OCI-LY7 (cell line): ENCODE data around the gene ZBTB40. TPM values are rescaled to one million over a fixed set of nuclear protein-coding genes. Genes with fewer than 3 reads are reported as not detected.

Source experiments
- BruUV-seq: library from RNA; stranded (reverse); fragments of 400-500 nt; replicated peaks from 2 replicates; lab custom pipeline; 2021; lab: Mats Ljungman, UMichigan
- CTCF ChIA-PET: fragments of 300-600 bp; sonication (Branson Sonifier 250); formaldehyde crosslinking; loops from one replicate; lab custom pipeline; 2022; ENCODE audit warnings: antibody characterized with exemption; ENCODE audit not compliant: unreplicated experiment; lab: Charles Lee
- POLR2A ChIA-PET: fragments of 300-600 bp; sonication (Branson Sonifier 250); formaldehyde crosslinking; loops from one replicate; lab custom pipeline; 2022; ENCODE audit warnings: antibody characterized with exemption; lab: Charles Lee
- DNase-seq: peaks from one replicate; pipeline ENCODE4 v3.0.0-alpha.2; 2015; ENCODE audit warnings: low spot score
- H2AFZ ChIP-seq: fragments of 200-600 bp; sonication (generic), shearing (Covaris generic); 2 replicates; pipeline ENCODE4 v1.6.1; 2014; ENCODE audit warnings: mild to moderate bottlenecking, antibody characterized with exemption, low read length, moderate library complexity
- H3K27ac ChIP-seq: fragments of 200-600 bp; sonication (generic); 2 replicates; pipeline ENCODE4 v1.5.1; 2014; ENCODE audit warnings: mixed run types, low read depth, mild to moderate bottlenecking, moderate library complexity, low read length, inconsistent platforms; ENCODE audit not compliant: poor library complexity, severe bottlenecking
- H3K36me3 ChIP-seq: fragments of 200-600 bp; sonication (generic); 2 replicates; pipeline ENCODE4 v1.6.1; 2014; ENCODE audit warnings: mild to moderate bottlenecking, antibody characterized with exemption, low read length, moderate library complexity, mixed read lengths; ENCODE audit not compliant: insufficient read depth
- H3K4me1 ChIP-seq: fragments of 200-600 bp; sonication (generic); 2 replicates; pipeline ENCODE4 v1.5.1; 2014; ENCODE audit warnings: mild to moderate bottlenecking, low read length; ENCODE audit not compliant: insufficient read depth, poor library complexity, severe bottlenecking
- H3K4me2 ChIP-seq: fragments of 200-600 bp; sonication (generic); 2 replicates; pipeline ENCODE4 v1.6.1; 2014; ENCODE audit warnings: mild to moderate bottlenecking, low read length
- H3K4me3 ChIP-seq: fragments of 200-600 bp; sonication (generic); 2 replicates; pipeline ENCODE4 v1.5.1; 2014; ENCODE audit warnings: mild to moderate bottlenecking, low read depth, low read length; ENCODE audit not compliant: poor library complexity, severe bottlenecking
- H3K79me2 ChIP-seq: fragments of 200-600 bp; sonication (generic); 2 replicates; pipeline ENCODE4 v1.6.1; 2016; ENCODE audit warnings: low read depth, mild to moderate bottlenecking, low read length, moderate library complexity, mixed read lengths; ENCODE audit not compliant: insufficient read depth
- H3K9me2 ChIP-seq: fragments of 200-600 bp; sonication (generic); 2 replicates; pipeline ENCODE4 v1.6.1; 2016; ENCODE audit warnings: mild to moderate bottlenecking, low read length, mixed read lengths; ENCODE audit not compliant: insufficient read depth
- H3K9me3 ChIP-seq: fragments of 200-600 bp; sonication (generic); 2 replicates; pipeline ENCODE4 v1.6.1; 2014; ENCODE audit warnings: mild to moderate bottlenecking, mixed run types, low read length, mixed read lengths
- H4K20me1 ChIP-seq: fragments of 200-600 bp; sonication (generic); 2 replicates; pipeline ENCODE4 v1.6.1; 2014; ENCODE audit warnings: mild to moderate bottlenecking, antibody characterized with exemption, low read length, moderate library complexity, mixed read lengths; ENCODE audit not compliant: insufficient read depth
- CTCF ChIP-seq: fragments of 200-600 bp; sonication (generic); conservative IDR thresholded peaks from 2 replicates; pipeline ENCODE4 v1.5.1; 2014; ENCODE audit warnings: mild to moderate bottlenecking, antibody characterized with exemption, low read length, moderate library complexity, mixed read lengths
- EZH2phosphoT487 ChIP-seq: fragments of 200-600 bp; sonication (generic); IDR thresholded peaks from 2 replicates; pipeline ENCODE4 v1.6.1; 2018; ENCODE audit warnings: low read depth, borderline replicate concordance, mild to moderate bottlenecking, mixed run types, antibody characterized with exemption, low read length, moderate library complexity, mixed read lengths
- intact Hi-C: fragments of 100-400 bp; cut with micrococcal nuclease; formaldehyde crosslinking; loops from one replicate; pipeline ENCODE4 v1.10.0; 2022; ENCODE audit not compliant: unreplicated experiment
- total RNA-seq, 2 experiments: library from RNA; depleted of rRNA in 1 of 2; stranded (reverse); fragments of >200 nt in 1 of 2; shearing (Covaris generic) in 1 of 2; gene quantifications; 2 replicates each; pipeline ENCODE4 v1.2.3, GENCODE V29; 2014 to 2022

The ZBTB40 gene
- total RNA-seq, 2 experiments from 2014 or later, result 16.6 to 17.3 TPM

GRCh38 chr1:22462928-22463327 lies 11.3 kb downstream of the ZBTB40 start:
- no TSS peak for BruUV-seq
- ChIA-PET CTCF (no interaction called here), POLR2A (no interaction called here)
- Histone ChIP-seq H3K4me2 (no peak overlapping the region), H3K36me3 (no peaks in the 10 kb centered on the region), H4K20me1 (no peaks in the 10 kb centered on the region; the same call in 1 of the 2 replicates), H3K9me3 (peaks cover 10% of the 10 kb centered on the region; the same call in 1 of the 2 replicates), H3K79me2 (peaks cover 11% of the 10 kb centered on the region; the same call in 1 of the 2 replicates), H2AFZ (no peak overlapping the region), H3K4me3 (no peak overlapping the region), H3K27ac (no peak overlapping the region), H3K9me2 (no peaks in the 10 kb centered on the region; the same call in 1 of the 2 replicates), H3K4me1 (peaks cover 11% of the 10 kb centered on the region)
- intact Hi-C loops, result no loop called here
- no peak for DNase-seq
- TF ChIP-seq CTCF (no peak), EZH2phosphoT487 (no peak)

- Histone ChIP-seq H4K20me1 (no peaks in the 10 kb centered on the region; the same call in 1 of the 2 replicates), H3K27ac (no peak overlapping the region), H3K9me2 (no peaks in the 10 kb centered on the region), H3K9me3 (peaks cover 10% of the 10 kb centered on the region; the same call in 1 of the 2 replicates), H2AFZ (no peak overlapping the region), H3K36me3 (no peaks in the 10 kb centered on the region), H3K4me3 (no peak overlapping the region), H3K4me1 (peaks cover 11% of the 10 kb centered on the region), H3K4me2 (no peak overlapping the region), H3K79me2 (0 out of 2 replicates have a peak, but pooled peaks cover 11% of the 10 kb centered on the region)
- ChIA-PET CTCF (no interaction called here), POLR2A (no interaction called here)
- BruUV-seq, result no TSS peak
- no peak for DNase-seq
- intact Hi-C loops, result no loop called here
- TF ChIP-seq EZH2phosphoT487, result no peak
- TF ChIP-seq CTCF, result no peak
Observed at GRCh38 chr1:22465015-22465565, 13.4 kb downstream of the ZBTB40 start.

- no peaks in the 10 kb centered on the region; the same call in 1 of the 2 replicates for H4K20me1 ChIP-seq
- peaks cover 10% of the 10 kb centered on the region; the same call in 1 of the 2 replicates for H3K9me3 ChIP-seq
- no peak overlapping the region for H2AFZ ChIP-seq
- H3K9me2 ChIP-seq, result no peaks in the 10 kb centered on the region
- ChIA-PET POLR2A (no interaction called here), CTCF (no interaction called here)
- no peak overlapping the region for H3K27ac ChIP-seq
- no peak overlapping the region for H3K4me2 ChIP-seq
- no peak overlapping the region for H3K4me3 ChIP-seq
- H3K36me3 ChIP-seq, result no peaks in the 10 kb centered on the region
- TF ChIP-seq CTCF (no peak), EZH2phosphoT487 (no peak)
- peaks cover 11% of the 10 kb centered on the region for H3K4me1 ChIP-seq
- 0 out of 2 replicates have a peak, but pooled peaks cover 11% of the 10 kb centered on the region for H3K79me2 ChIP-seq
- DNase-seq, result no peak
- BruUV-seq, result no TSS peak
- intact Hi-C loops, result no loop called here
Observed at GRCh38 chr1:22465671-22466070, 14.0 kb downstream of the ZBTB40 start.
